HG03460 (cell line): Measurements from ENCODE around the gene ITSN2.

Experiments
- ATAC-seq: cut with Tn5 transposase; IDR thresholded peaks from one replicate; pipeline ENCODE4 v1.9.1; 2021; ENCODE audit not compliant: unreplicated experiment

The ITSN2 gene

GRCh38 chr2:24336811-24337210 is 23.5 kb downstream of the ITSN2 start:
- no peak for ATAC-seq

GRCh38 chr2:24334245-24334633 is 26.1 kb downstream of the ITSN2 start:
- ATAC-seq = no peak

- ATAC-seq = no peak
Measured at GRCh38 chr2:24332791-24333540, 27.4 kb downstream of the ITSN2 start.

- ATAC-seq = no peak
Measured at GRCh38 chr2:24330161-24330560, 30.2 kb downstream of the ITSN2 start.

- peak; percentile 48 for ATAC-seq
Measured at GRCh38 chr2:24329700-24330099, 30.6 kb downstream of the ITSN2 start.

GRCh38 chr2:24328010-24328409 is 32.3 kb downstream of the ITSN2 start:
- ATAC-seq = no peak

GRCh38 chr2:24317491-24317920 is 42.8 kb downstream of the ITSN2 start:
- no peak for ATAC-seq

- ATAC-seq = peak; percentile 66
Measured at GRCh38 chr2:24315669-24316068, 44.7 kb downstream of the ITSN2 start.

- ATAC-seq = no peak
Measured at GRCh38 chr2:24313744-24314632, 46.3 kb downstream of the ITSN2 start.

GRCh38 chr2:24307961-24308360 is 52.4 kb downstream of the ITSN2 start:
- ATAC-seq = no peak

- ATAC-seq = no peak
Measured at GRCh38 chr2:24304631-24305030, 55.7 kb downstream of the ITSN2 start.

GRCh38 chr2:24304098-24304497 is 56.2 kb downstream of the ITSN2 start:
- ATAC-seq = no peak

- no peak for ATAC-seq
Measured at GRCh38 chr2:24301599-24301998, 58.7 kb downstream of the ITSN2 start.

- ATAC-seq = no peak
Measured at GRCh38 chr2:24297663-24298062, 62.7 kb downstream of the ITSN2 start.

- no peak for ATAC-seq
Measured at GRCh38 chr2:24287171-24287570, 73.2 kb downstream of the ITSN2 start.

GRCh38 chr2:24285484-24286152 is 74.7 kb downstream of the ITSN2 start:
- ATAC-seq = no peak

- no peak for ATAC-seq
Measured at GRCh38 chr2:24280645-24281044, 79.7 kb downstream of the ITSN2 start.

- no peak for ATAC-seq
Measured at GRCh38 chr2:24280161-24280560, 80.2 kb downstream of the ITSN2 start.

GRCh38 chr2:24276349-24276899 is 83.9 kb downstream of the ITSN2 start:
- no peak for ATAC-seq

GRCh38 chr2:24274809-24275208 is 85.5 kb downstream of the ITSN2 start:
- no peak for ATAC-seq

GRCh38 chr2:24273598-24273997 is 86.7 kb downstream of the ITSN2 start:
- ATAC-seq = no peak
